GM21515 (cell line): ENCODE results near the gene CACNA1S.
A peak's percentile ranks its signal among the peaks of the same experiment; 100 is the strongest.

ENCODE experiments used
- ATAC-seq: cut with Tn5 transposase; IDR thresholded peaks from one replicate; pipeline ENCODE4 v1.9.1; 2021; ENCODE audit not compliant: unreplicated experiment

CACNA1S gene

DNA sequence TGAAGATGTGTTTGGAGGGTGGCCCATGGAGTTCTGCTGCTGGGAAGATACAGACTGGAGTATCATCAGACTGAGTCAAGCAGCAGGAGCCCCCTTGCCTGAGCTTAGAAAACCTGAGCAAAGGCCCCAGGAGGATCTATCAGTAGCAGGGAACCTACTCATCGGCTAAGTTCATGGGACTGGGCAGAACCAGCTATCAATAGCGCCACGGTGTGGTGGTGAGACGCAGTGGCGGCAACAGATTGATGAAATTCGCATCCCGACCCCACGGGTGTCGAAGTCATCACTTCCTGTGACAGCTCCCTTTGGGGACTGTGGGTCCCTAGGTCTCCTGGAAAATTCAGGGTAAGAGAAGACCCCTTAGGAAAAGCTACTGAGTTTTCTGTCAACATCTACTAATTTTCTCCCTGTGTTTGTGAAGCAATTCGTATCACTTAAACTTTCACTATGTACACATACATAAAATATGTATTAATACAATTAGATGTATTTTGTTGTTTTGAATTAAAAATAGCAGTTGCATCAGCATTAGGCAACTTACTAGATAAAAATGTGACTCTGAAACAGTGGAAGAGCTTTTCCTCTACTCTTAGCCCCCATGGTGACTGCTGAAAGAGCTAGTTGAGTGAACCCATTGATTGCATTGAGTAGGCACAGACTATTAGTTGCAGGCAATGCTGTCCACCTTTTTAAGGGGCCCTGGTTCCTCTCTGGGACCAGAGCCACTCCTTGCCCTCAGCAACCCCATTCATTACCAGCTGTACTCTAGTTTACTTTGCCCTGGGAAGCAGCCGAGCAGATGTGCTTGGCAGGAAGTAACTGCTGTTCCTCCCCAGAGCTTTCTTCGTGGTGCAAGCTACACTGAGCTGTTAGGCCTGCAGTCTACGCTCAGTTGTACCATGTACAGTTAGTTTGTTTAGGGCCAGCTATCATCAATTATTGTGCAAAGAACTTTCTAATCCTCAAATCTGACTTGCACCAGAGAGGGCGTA, 7.3 kb upstream of the CACNA1S start:
- no peak for ATAC-seq

GRCh38 chr1:201116091-201116490, 3.9 kb upstream of the CACNA1S start:
- ATAC-seq: no peak

- no peak for ATAC-seq
These were observed 3.2 kb upstream of the CACNA1S start for GRCh38 chr1:201115390-201115937.

GRCh38 chr1:201114245-201115131, 2.3 kb upstream of the CACNA1S start:
- peak; percentile 69 for ATAC-seq

GRCh38 chr1:201113451-201114244, 1.4 kb upstream of the CACNA1S start:
- no peak for ATAC-seq

DNA sequence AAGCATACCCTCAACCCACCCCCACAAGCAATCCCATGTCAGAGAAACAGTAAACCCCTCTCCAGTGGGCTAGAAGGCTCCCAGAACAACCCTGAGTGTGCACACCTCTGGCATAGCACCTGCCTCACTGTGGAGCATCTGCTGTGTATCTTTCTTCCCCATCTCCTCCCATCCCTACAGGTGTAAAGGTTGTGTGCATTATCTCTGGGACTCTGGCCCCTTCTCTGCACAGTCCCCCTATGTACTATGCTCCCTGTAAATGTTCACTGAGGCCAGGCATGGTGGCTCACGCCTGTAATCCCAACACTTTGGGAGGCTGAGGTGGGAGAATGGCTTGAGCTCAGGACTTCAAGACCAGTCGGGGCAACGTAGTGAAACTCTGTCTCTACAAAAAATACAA, 700 bp upstream of the CACNA1S start:
- ATAC-seq: no peak

DNA sequence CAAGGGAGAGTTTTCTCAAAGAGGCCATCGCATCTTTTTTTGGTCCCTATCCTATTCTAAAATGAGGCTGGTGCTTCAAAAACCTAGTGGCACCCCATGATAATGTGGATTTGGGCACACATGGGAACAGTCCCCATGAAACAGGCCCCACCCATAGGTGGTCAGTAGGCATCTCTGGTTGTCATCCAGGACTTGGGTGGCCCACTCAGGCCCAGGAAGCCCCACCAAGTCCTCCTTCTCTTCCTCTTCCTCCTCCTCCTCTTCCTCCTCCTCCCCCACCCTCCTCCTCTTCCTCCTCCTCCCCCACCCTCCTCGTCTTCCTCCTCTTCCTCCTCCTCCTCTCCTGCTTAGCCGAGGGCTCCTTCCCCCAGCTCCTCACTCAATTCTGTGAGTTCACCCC, 554 bp downstream of the CACNA1S start:
- no peak for ATAC-seq

DNA sequence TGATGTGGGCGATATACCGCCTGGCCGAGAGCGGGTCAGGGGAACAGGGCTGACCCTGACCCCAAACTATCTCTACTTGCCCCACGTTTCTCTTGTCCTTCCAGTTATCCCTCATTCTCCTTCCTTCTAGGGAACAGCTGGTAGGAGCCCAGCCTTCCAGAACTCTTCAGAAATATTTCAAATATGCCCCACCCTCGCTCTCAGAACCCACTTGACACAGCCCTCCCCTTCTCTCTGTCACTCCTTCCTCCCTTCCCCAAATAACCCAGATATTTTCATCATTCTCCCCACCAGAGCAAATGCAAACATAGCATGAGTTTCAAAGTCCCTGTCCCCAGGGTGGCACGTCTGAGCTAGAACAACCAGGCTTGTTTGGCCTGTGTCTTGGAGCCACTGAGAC, 1.1 kb downstream of the CACNA1S start:
- ATAC-seq: no peak

- no peak for ATAC-seq
These were observed 1.6 kb downstream of the CACNA1S start for GRCh38 chr1:201110616-201111015.

DNA sequence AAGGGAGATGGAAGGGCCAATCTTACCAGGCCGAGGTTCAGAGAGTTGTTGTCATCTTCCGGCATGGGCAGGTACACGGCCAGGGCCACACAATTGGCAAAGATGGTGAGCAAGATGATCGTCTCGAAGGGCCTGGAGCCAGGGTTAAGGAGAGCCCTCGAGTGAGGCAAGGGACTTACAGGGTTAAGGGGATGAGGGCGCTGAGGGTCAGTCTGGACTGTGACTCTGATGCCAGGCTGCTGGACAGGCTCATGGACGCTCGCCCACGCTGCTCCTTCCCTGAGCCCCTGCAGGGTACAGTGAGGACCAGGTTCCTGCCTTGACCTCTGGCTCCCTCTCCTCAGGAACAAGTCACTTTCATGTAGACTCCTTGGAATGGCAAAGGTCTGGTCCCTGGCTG, 2.1 kb downstream of the CACNA1S start:
- no peak for ATAC-seq

- ATAC-seq: no peak
These were observed 2.6 kb downstream of the CACNA1S start for GRCh38 chr1:201109651-201110050.

DNA sequence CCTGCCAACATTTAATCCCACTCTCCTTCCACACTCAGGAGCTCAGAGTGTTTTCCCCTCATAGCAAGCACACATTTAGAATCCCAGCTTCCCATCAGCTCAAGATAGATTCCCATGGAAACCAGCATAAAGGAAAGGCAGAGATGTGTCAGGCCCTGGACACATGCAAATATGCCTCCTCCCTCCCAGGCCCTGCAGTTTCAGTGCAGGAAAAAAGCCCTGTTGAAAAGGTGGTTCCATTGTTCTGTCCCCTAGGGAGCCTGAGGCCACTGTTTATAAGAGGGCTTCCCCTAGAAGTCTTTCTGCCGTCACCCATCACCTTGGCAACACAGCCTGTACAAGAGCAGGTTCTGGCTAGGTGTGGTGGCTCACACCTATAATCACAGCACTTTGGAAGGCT, 3.6 kb downstream of the CACNA1S start:
- ATAC-seq: no peak

GRCh38 chr1:201105688-201106087, 6.5 kb downstream of the CACNA1S start:
- ATAC-seq: no peak

GRCh38 chr1:201104141-201104540, 8.1 kb downstream of the CACNA1S start:
- ATAC-seq: no peak

- no peak for ATAC-seq
These were observed 8.6 kb downstream of the CACNA1S start for GRCh38 chr1:201103666-201104065.

DNA sequence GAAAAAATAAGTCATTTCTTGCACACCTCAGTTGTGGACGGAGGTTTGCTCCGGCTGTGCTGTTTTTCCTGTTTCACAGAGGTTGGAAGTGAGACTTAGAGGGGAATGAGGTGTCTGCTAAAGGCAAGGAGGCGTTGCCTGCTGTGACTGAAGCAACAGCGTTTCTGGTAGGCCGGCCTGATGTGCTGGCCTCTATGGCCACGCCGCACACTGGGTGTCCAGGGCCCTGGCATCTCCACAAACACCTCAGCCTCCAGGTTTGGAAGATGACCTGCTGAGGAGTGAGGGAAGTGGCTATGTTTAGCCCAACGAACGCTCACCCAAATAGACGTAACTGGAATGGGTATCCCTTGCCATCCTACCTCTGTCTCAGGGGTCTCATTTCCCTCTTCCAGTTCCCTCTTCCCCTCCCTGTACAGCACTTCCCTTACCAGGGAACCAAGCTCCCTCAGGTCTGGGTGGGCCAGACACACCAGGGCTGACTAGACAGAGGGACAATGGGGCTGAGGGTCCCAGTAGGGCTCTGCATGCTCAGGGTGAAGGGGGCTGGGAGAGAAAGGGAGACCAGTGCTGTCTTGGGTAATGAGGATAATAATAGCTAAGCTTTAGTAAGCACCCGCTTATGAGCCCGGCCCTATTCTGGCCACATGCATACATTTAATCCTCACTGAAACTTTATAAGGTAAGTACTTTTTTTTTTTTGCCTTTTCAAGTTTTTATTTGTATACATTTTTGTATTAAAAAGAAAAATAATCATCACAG, 11.9 kb downstream of the CACNA1S start:
- no peak for ATAC-seq

GRCh38 chr1:201098992-201099677, 13.1 kb downstream of the CACNA1S start:
- no peak for ATAC-seq

DNA sequence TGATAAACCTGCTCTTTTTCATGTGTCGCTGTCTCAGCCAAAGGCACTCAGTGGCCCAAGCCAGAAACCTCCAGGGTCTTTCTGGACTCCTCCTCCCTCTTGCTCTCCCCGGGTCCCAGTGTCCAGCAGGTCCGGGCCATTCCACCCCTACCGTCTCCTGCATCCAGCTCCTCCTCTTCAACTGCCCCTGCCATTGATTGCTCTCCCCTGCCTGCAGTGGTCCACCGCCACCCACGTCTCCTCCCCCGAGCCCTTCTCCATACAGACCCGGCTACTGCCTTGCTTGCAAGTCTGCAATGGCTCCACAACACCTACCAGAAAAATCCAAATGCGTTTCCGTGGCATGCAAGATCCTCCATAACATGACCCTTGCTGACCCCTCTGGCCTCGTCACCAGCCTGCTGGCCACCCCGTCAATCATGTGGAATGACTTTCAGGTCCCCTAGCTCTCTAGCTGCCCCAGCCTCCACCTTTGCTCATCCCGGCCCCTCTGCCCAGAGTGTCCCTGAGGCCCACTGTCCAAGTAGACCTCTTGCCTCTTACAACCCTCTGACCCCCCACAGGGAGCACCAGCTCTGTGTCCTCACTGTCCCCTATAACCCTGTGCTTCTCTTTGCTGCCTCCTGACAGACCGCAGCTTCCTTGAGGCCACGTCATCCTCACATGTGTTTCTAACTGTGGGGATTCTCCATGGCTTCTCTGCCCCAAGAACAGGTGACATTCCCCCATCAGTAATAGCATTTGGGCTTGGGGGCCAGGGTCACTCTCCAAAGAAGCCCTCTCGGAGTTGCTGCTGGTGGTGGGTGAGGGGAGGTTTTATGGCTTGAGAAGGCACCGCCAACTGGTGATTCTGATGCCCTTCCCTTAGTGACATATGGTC, 15.0 kb downstream of the CACNA1S start:
- ATAC-seq: no peak
